Panc1 (cell line): Measurements from ENCODE around the gene FYB2. TPM values are rescaled to one million over a fixed set of nuclear protein-coding genes. Genes with fewer than 3 reads are reported as not detected.

Experiments used
- ATAC-seq: fragments of 200-7000 bp; cut with Tn5 transposase; 2 replicates; pipeline ENCODE4 v1.9.1; 2020; ENCODE audit warnings: mild to moderate bottlenecking, moderate library complexity
- BruUV-seq: library from RNA; stranded (reverse); fragments of 400-500 nt; replicated peaks from 2 replicates; lab custom pipeline; 2021; lab: Mats Ljungman, UMichigan
- CTCF ChIA-PET: fragments of 300-600 bp; sonication (Branson Sonifier 250); formaldehyde crosslinking; loops from one replicate; lab custom pipeline; 2022; ENCODE audit warnings: antibody characterized with exemption; lab: Charles Lee
- POLR2A ChIA-PET: fragments of 300-600 bp; sonication (Branson Sonifier 250); formaldehyde crosslinking; loops from one replicate; lab custom pipeline; 2022; ENCODE audit warnings: antibody characterized with exemption; lab: Charles Lee
- DNase-seq: peaks from one replicate; pipeline ENCODE4 v3.0.0-alpha.2; 2010; ENCODE audit warnings: low read depth, low spot score
- H3K27ac ChIP-seq: 2 replicates; pipeline ENCODE4 v1.5.1; 2011; ENCODE audit warnings: mild to moderate bottlenecking, low read length, inconsistent platforms
- H3K27me3 ChIP-seq: fragments of 200-500 bp; sonication (Bioruptor generic); 2 replicates; pipeline ENCODE4 v1.6.0; 2014; ENCODE audit warnings: low read length, inconsistent platforms; ENCODE audit not compliant: control insufficient read depth, insufficient read depth
- H3K36me3 ChIP-seq: fragments of 200-500 bp; sonication (Bioruptor generic); 2 replicates; pipeline ENCODE4 v1.5.1; 2014; ENCODE audit warnings: inconsistent platforms, mild to moderate bottlenecking, low read length, moderate library complexity; ENCODE audit not compliant: control insufficient read depth, insufficient read depth
- H3K4me1 ChIP-seq: 2 replicates; pipeline ENCODE4 v1.5.1; 2011; ENCODE audit warnings: inconsistent platforms, mild to moderate bottlenecking, low read length, moderate library complexity; ENCODE audit not compliant: control insufficient read depth, insufficient read depth
- H3K4me3 ChIP-seq, 2 experiments: 2 replicates each; pipeline ENCODE4 v1.5.1; 2011 to 2012; ENCODE audit warnings: low read depth in 2 of 2, low read length in 2 of 2, mild to moderate bottlenecking in 2 of 2, inconsistent platforms in 1 of 2, moderate library complexity in 1 of 2
- H3K9me3 ChIP-seq: fragments of 200-500 bp; sonication (Bioruptor generic); 2 replicates; pipeline ENCODE4 v1.5.1; 2014; ENCODE audit warnings: low read depth, mild to moderate bottlenecking, inconsistent platforms, low read length, moderate library complexity; ENCODE audit not compliant: control insufficient read depth, insufficient read depth
- CTCF ChIP-seq: fragments of 450-650 bp; IDR thresholded peaks from 2 replicates; pipeline ENCODE4 v1.5.1; 2017; ENCODE audit warnings: mild to moderate bottlenecking
- POLR2AphosphoS5 ChIP-seq: IDR thresholded peaks from 2 replicates; pipeline ENCODE4 v1.6.1; 2012; ENCODE audit warnings: mild to moderate bottlenecking, low read depth, low read length, moderate library complexity
- REST ChIP-seq, 2 experiments: IDR thresholded peaks; 2 replicates each; pipeline ENCODE4 v1.6.1; 2011 to 2012; ENCODE audit warnings: low read depth in 2 of 2, control low read depth in 1 of 2, low read length in 1 of 2, mild to moderate bottlenecking in 1 of 2, moderate library complexity in 1 of 2; ENCODE audit not compliant: insufficient read depth in 1 of 2
- SIN3A ChIP-seq: IDR thresholded peaks from 2 replicates; pipeline ENCODE4 v1.6.1; 2012; ENCODE audit warnings: low read depth, mild to moderate bottlenecking, low read length, moderate library complexity, borderline replicate concordance; ENCODE audit not compliant: insufficient read depth
- TCF7L2 ChIP-seq: IDR thresholded peaks from 2 replicates; pipeline ENCODE4 v1.6.1; 2011; ENCODE audit warnings: mild to moderate bottlenecking, low read depth, low read length, inconsistent platforms
- in situ Hi-C: cut with HindIII; loops from 2 replicates; pipeline ENCODE4 v1.10.0; 2016; ENCODE audit warnings: low sequenced_read_pairs, low pct_unique_long_range_greater_than_20kb
- intact Hi-C: fragments of 100-400 bp; cut with micrococcal nuclease; formaldehyde crosslinking; loops from one replicate; pipeline ENCODE4 v1.10.0; 2022; ENCODE audit not compliant: unreplicated experiment
- total RNA-seq: library from RNA; stranded (reverse); gene quantifications from one replicate; pipeline ENCODE4 v1.2.1, GENCODE V29; 2021; ENCODE audit not compliant: unreplicated experiment

The FYB2 gene
- total RNA-seq, 1 experiment from 2014 or later = 0.49 TPM

- intact Hi-C loops = no loop called here
Observed at GRCh38 chr1:56867491-56867890, 48.3 kb upstream of the FYB2 start.

DNA sequence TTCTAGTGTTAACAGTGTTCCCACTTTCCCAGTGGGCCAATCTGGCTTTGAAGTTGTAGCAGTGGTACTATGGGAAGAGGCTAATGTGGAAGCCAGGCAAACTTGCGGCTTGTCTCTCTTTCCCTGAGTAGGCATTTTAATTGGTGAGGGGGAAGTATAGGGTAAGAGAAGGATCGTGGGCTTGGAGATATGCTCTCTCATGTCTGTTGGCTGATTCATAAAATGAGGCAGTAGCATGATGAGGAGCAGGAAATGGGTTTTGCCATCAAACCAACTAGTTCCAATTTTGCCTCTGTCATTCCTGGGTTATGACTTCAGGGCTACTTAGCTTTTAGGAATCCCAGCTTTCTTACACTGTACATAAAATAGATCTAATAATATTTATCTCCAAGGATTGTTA is 47.5 kb upstream of the FYB2 start:
- Histone ChIP-seq H3K27me3 (no peaks in the 10 kb centered on the region; the same call in 1 of the 2 replicates), H3K36me3 (no peaks in the 10 kb centered on the region), H3K4me3 (no peak overlapping the region), H3K27ac (no peak overlapping the region), H3K9me3 (no peaks in the 10 kb centered on the region), H3K4me1 (no peaks in the 10 kb centered on the region)
- ChIA-PET CTCF (no interaction called here), POLR2A (no interaction called here)
- no peak for DNase-seq
- in situ Hi-C loops (no loop called here), intact Hi-C loops (no loop called here)
- no peak for ATAC-seq
- no peak for TF ChIP-seq REST (IDR thresholded peaks at IDR 0.05; ENCODE audit: insufficient read depth in 1 of 2, low read depth in 2 of 2, low read length in 1 of 2)
- BruUV-seq = no TSS peak

More at GRCh38 chr1:56867491-56867890, 48.3 kb upstream of the FYB2 start:
- Histone ChIP-seq H3K9me3 (no peaks in the 10 kb centered on the region), H3K36me3 (no peaks in the 10 kb centered on the region), H3K4me1 (no peaks in the 10 kb centered on the region), H3K27ac (no peak overlapping the region), H3K27me3 (no peaks in the 10 kb centered on the region; the same call in 1 of the 2 replicates), H3K4me3 (no peak overlapping the region)
- in situ Hi-C loops = no loop called here
- no peak for DNase-seq
- ChIA-PET CTCF (no interaction called here), POLR2A (no interaction called here)
- no TSS peak for BruUV-seq
- no peak for TF ChIP-seq TCF7L2
- no peak for TF ChIP-seq REST (IDR thresholded peaks at IDR 0.05; ENCODE audit: insufficient read depth in 1 of 2, low read depth in 2 of 2, low read length in 1 of 2)
- no peak for TF ChIP-seq POLR2AphosphoS5
- ATAC-seq = no peak

DNA sequence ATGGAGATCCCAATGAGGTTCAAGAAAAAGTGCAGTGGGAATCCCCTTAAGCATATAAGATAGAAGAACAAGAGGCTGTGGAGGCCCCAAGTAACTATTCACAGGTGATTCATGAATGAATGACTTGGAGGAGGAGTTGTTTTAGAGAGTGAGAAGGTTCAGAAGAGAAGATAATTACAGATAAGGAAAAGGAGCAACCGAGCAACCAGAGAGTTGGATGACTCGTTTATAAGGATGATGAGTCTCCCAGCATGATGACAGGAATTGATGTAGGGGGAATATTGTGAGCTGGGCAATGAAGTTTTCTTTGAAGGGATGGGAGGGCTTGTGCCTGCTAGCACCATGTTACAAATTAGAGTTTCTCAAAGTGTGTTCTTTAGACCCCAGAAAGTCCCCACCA is 45.2 kb upstream of the FYB2 start:
- H3K4me1 ChIP-seq = no peaks in the 10 kb centered on the region
- TF ChIP-seq SIN3A (no peak), TCF7L2 (no peak), POLR2AphosphoS5 (no peak), REST (IDR thresholded peaks at IDR 0.05; ENCODE audit: insufficient read depth in 1 of 2, low read depth in 2 of 2, low read length in 1 of 2) (no peak), CTCF (no peak)
- no peaks in the 10 kb centered on the region for H3K9me3 ChIP-seq
- POLR2A ChIA-PET = no interaction called here
- CTCF ChIA-PET = no interaction called here
- H3K36me3 ChIP-seq = no peaks in the 10 kb centered on the region
- ATAC-seq (no peak), DNase-seq (no peak)
- in situ Hi-C loops (no loop called here), intact Hi-C loops (no loop called here)
- no peak overlapping the region for H3K27ac ChIP-seq
- BruUV-seq = no TSS peak
- no peaks in the 10 kb centered on the region; the same call in 1 of the 2 replicates for H3K27me3 ChIP-seq
- H3K4me3 ChIP-seq = no peak overlapping the region
